NB4 (cell line): ENCODE results near the gene MEF2A.

Source experiments
- CTCF ChIP-seq: IDR thresholded peaks from one replicate; pipeline ENCODE4 v1.5.1; 2012; ENCODE audit warnings: low read depth, low read length
- MYC ChIP-seq: IDR thresholded peaks from 2 replicates; pipeline ENCODE4 v1.6.1; 2011; ENCODE audit warnings: low read depth, low read length
- POLR2A ChIP-seq: IDR thresholded peaks from 2 replicates; pipeline ENCODE4 v1.6.1; 2011; ENCODE audit warnings: mild to moderate bottlenecking; ENCODE audit not compliant: insufficient read length; ENCODE audit errors: extremely low read depth

- no peak for TF ChIP-seq CTCF
- no peak for TF ChIP-seq POLR2A
- no peak for TF ChIP-seq MYC
Measured at GRCh38 chr15:99682455-99682854, 116.7 kb downstream of the MEF2A start.
